Left ventricle myocardium superior (tissue), 1 donor: ENCODE results near the gene B3GNT2. TPM values are rescaled to one million over a fixed set of nuclear protein-coding genes. Genes with fewer than 3 reads are reported as not detected.
A peak's percentile ranks its signal among the peaks of the same experiment; 100 is the strongest.
"Not testable (repeated sequence)": the region's sequence is repeated elsewhere in the genome, so short reads cannot be mapped to it uniquely, and the experiment has no call there.

ENCODE experiments used
- ATAC-seq: fragments of 200-7000 bp; cut with Tn5 transposase; one replicate; pipeline ENCODE4 v1.9.1; 2020; ENCODE audit warnings: mild to moderate bottlenecking, moderate library complexity
- DNase-seq: peaks from one replicate; pipeline ENCODE4 v3.0.0-alpha.2; 2020
- intact Hi-C: fragments of 100-400 bp; cut with micrococcal nuclease; formaldehyde crosslinking; loops from one replicate; pipeline ENCODE4 v1.11.0; 2022
- microRNA-seq: library from miRNA; unstranded; fragments of <30 nt; microRNA quantifications from one replicate; pipeline ENCODE4 v1.2.0, GENCODE V29; 2020; ENCODE audit warnings: borderline number of aligned reads
- total RNA-seq: library from RNA; stranded (reverse); fragmentation: NEBNext Ultra II Directional; extraction: Animal tissue kit (Norgen Biotek cat#: 25700); gene quantifications from one replicate; pipeline ENCODE4 v1.2.1, GENCODE V29; 2021
- donor health status: DM: no; HTN: yes; CAD: no; lungs with severe emphysema.

B3GNT2 gene
- total RNA-seq, 1 donor from 2014 or later: 15.1 TPM

GRCh38 chr2:62267696-62268095 lies 71.8 kb downstream of the B3GNT2 start:
- no peak for DNase-seq
- intact Hi-C loops: no loop called here
- no peak for ATAC-seq

- intact Hi-C loops, ATAC-seq, DNase-seq: not testable (repeated sequence)
Observed at GRCh38 chr2:62268681-62269188, 72.8 kb downstream of the B3GNT2 start.

- intact Hi-C loops: no loop called here
- DNase-seq (peak; percentile 81), ATAC-seq (peak; percentile 48)
Observed at GRCh38 chr2:62270728-62271127, 74.8 kb downstream of the B3GNT2 start.

Small RNAs within 50 kb of the gene (microRNA-seq; reads per million reads assigned to microRNA genes)
- not detected for gene MIR5192
